ENCODE measurements around the gene CDC25A.

Gene CDC25A

DNA sequence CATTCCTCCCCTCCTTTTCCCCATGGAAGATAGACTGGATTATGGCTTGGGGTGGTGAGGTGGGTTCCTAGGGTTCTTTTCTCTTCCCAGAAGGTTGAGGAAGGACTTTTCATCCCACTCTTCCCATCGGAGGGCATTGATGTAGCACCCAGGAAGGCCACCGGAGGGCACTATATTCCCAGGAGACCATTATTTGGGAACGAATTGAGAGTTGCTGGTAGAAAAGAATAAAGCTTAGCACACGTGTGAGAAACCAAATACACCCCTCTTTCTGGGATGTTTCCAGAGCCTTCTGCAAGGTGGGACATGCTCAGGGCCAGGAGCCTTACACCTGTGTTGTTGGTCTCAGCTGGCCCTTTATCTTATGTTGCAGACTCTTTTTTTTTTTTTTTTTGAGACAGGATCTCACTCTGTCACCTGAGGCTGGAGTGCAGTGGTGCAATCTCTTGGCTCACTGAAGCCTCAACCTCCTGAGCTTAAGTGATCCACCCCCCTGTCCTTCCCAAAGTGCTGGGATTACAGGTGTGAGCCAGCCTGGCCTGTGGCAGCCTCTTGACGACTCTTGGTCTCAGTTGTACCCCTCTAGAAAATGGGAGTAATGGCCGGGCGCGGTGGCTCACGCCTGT, 6.3 kb upstream of the CDC25A start:
- DNase-seq (ENCODE audit: low read depth), result no peak

DNA sequence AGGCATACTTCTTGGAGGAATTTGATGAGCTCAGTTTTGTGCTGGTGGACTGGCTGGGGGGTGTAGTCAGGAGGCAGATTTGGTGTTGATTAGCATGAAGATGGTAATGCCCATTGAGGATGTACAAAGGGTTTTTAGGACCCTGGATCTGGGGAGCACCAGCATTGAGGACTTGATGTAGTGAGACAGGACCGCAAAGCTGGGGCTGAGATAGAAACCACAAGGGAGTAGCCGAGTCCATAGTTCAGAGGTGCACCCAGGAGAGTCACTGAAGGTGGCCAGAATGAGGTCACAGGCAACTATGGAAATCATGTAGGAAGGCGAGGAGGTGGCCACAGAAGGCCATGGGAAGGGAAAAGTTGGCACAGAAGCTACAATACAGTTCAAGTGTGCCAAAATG, 2.7 kb upstream of the CDC25A start:
- DNase-seq (ENCODE audit: low read depth), result no peak

DNA sequence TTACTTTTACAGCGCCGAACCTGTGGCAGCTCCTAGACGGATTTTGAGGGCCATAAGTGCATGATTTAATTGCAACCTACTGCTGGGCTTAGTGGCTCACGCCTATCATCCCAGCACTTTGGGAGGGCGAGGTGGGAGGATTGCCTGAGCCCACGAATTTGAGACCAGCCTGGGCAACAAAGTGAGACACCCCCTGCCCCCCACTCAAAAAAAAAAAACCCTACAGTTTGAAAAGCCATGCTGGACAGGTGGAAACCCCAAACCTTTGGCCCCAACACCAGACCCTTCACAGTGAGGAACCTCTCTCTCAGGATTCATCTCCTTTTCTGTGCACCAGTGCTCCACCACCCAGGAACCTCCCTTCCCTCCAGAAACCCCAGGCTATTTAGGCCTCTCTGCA, 1.1 kb upstream of the CDC25A start:
- no peak for DNase-seq (ENCODE audit: low read depth)

DNA sequence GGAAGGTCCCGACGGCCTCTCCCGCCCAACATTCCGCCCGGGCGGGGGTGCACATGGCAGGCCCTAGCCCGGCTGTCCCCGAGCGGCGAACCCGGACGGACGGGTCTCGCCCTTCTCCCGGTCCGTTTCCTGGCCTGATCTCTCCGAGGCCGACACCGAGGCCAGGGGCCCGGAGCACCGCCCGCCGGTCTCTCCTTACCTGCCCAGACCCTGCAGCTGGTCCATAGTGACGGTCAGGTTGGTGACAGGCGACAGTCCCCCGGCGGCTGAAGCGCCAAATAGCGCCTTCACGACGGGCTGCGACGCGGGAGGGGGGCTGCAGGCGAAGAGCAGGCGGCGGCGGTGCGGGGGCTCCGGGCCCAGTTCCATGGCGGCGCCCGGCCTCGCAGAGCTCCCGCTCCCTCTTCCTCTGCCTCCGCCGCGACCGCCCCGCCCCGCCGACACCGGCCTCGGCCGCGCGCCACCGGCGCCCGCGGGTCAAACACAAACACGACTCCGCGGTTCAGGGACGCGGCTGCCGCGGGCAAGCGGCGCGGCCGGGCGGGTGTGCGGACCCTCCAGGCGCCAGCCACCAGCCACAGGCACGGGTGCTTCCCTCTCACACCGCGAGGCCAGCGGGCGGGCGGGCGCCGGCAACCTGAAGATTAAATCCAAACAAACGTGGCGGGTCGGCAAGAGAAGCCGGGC, 495 bp downstream of the CDC25A start:
- peak; percentile 17 for DNase-seq (ENCODE audit: low read depth)

DNA sequence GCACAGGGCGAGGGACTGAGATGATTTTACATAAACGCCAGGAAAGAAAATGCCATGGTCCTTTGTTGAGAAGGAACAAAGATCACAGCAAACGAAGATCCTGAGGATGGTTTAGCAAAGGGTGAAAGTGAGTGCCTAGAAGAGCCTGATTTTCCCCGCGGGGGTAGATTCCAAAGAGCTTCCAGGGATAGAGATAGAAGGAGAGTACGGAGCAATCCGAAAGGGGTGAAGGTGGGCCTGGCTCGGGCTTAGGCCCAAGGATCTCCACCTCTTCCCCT, 977 bp downstream of the CDC25A start:
- DNase-seq (ENCODE audit: low read depth), result no peak

DNA sequence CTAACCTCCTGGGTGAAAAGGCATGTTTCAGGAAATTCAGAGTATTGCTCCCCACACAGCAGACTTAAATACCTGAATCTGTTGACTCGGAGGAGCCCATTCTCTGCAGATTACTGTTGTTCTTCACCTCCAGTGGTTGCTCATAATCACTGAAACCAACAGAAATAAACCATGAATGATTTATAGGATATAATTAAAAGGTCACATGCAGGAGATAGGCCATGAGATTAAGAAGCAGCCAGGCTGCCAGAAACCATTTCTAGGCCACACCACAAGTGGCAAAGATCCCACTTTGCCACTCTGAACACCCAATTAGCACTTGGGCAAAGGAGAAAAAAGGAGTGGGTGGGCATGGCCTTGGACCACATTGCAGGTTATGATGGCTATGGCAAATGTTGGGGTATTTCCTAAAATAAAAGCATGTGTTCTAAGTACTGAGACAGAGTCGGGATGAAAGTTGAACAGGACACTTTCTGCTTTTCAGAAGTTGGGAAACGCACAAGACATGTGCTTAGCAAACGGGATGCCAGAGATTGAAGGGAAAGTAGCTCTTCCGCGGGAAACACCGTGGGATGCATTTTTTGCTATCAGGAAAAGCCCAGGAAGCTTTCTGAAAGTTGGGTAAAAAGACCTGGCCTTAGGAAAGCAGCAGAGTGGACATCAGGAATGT, 1.5 kb downstream of the CDC25A start:
- no peak for DNase-seq (ENCODE audit: low read depth)

DNA sequence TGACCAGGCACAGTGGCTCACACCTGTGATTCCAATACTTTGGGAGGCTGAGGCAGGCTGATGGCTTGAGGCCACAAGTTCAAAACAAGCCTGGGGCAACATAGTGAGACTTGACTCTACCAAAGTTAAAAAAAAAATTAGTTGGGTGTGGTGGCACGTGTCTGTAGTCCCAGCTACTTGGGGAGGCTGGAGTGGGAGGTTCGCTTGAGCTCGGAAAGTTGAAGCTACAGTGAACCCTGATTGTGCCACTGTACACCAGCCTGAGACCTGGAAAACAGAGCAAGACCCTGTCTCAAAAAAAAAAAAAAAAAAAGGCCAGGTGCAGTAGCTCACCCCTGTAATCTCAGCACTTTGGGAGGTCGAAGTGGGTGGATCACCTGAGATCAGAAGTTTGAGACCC, 3.1 kb downstream of the CDC25A start:
- no peak for DNase-seq (ENCODE audit: low read depth)

DNA sequence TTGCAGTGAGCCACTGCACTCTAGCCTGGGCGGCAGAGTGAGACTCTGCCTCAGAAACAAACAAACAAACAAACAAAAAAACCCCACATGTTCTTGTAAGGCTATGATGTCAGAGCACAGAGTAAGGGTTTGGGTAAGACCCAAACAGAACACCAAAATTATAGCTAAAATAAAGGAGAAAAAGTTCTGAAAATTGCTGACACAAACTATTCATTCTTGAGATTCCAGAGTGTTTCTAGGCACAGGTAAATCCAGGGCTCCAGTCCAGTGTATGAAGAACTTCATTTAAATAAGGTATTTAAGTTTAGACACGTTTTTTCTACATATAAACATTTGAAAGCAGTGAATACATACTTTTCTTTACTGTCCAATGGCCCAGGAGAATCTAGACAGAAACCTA, 3.9 kb downstream of the CDC25A start:
- no peak for DNase-seq (ENCODE audit: low read depth)

DNA sequence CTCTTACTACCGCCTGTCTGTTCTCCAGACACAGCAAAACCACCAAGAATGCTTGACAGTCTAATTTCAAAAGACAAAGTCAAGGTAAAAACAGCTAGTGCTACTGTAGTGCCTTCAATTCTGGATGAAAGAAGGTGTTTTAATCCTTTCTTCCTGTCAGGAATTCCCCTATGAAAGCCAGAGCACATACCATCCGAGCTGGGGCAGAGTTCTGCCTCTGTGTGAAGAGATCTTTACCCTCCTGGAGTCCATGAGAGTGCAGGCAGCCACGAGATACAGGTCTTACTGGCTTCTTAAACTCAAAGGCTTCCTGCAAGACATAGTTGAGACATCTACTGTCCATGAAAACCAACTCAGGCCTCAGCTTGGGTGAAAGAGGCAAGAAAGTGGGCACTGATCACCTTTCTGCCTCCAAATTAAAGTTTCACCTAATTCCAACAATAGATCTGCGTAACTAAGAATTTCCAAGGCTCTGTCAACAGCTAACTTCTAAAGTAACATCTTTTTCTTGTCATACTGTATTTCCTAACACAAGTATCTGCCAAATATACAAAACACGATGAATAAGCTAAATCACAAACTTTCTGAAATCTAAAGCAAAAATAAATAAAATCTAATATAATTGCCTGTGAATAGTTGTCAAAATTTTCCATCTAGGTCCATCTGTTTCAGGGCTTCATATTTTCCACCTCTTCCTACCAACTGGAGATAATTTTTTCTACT, 7.5 kb downstream of the CDC25A start:
- DNase-seq (ENCODE audit: low read depth), result no peak

DNA sequence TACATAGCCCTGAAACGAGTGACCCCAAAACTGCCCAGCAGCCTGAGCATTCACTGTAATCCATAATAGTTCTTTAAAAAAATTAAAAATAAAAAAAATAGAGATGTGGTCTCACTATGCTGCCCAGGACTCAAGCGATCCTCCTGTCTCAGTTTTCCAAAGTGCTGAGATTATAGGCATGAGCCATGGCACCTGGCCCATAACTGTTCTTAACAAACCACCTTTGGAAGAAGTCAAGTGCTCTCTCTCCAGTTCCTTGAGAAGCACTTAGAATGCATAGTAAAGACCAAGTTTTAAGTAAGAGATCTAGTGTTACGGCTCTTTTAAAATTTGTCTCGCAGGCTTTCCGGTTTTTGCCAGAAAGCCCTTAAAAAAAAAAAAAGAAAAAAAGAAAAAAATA, 8.2 kb downstream of the CDC25A start:
- DNase-seq (ENCODE audit: low read depth), result no peak

DNA sequence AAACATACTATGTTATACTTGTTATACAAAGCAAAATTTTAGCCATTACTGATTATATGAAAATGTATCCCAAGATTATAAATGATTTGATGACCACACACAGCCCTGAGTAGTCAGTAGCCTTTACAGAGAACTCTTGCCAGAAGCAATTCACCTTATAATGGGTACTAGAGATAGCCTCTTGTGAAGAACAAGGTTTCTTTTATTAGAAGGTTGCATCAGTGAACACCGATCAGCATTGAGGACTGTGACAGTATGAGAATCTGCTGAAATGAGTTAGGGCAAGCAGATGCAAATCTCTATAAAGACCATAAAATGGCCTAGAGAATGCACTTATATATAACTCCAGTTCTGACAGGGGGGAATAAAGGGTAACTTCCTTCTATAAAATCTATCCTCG, 10.1 kb downstream of the CDC25A start:
- no peak for DNase-seq (ENCODE audit: low read depth)

DNA sequence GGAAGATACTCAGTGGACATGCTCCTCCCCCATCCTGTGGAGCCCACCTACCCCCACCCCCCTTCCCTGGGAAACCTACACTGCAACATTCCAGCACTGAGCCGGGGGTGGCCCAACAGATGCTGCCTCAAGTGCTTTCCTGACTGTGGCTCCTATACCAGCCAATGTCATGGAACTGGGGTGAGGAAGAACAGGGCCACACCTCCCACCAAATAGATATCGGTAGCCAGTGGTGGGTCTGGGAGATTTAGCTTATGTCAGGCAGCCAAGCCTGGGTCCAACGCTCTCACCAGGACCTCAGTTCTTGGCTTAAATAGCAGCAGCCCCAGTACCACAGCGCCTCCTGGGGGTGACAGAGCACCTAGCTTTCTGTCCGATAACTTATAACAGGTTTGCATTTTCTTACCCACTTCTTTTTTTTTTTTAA, 30.3 kb downstream of the CDC25A start:
- peak; percentile 22 for DNase-seq (ENCODE audit: low read depth)

DNA sequence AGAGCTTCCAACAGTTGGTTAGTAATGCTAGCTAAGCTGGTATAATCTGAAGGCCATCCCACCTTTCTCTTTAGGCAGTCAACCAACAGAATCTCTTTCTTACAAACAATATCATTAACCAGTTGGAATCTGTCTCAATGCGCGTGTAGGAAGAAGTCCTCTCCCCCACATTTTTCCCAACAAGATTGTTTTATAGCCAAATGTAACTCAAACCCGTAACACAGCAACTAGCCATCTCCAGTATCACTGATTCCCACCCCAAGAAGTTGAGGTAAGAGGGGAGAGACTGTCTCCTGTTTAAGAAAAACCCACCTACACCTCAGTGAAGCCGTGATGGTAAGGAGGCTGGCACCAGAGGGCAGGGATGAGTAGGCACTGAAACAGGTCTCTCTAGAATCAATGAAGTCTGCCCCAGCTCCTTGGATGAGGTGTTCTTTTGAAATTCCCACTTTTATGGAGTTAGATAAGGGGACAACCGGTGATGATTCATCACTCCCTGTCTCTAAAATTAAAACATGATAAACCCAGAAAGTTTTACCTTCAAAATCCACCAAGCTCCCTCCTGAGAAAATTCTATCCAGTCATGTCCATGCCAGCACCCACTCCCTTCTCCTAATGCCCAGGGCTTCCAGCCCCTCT, 30.9 kb downstream of the CDC25A start:
- no peak for DNase-seq (ENCODE audit: low read depth)

DNA sequence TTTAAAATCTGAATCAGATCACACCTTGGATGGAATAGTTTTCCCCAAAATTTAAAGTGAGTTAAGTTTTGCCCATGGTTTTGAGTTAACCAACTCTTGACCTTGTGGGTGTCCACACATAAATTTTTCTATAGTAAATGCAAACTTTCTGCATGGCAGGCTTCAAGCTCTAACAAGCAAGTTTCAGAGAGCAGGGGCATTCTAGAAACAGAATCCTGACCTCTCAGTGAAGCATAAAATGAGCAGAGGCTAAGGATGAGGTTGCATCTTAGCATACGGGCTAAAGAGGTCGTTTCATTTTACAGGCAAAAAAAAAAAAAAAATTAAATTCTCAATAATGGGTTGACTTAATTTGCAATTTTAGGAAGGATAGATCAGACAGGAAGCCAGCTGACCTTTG, 32.1 kb downstream of the CDC25A start:
- DNase-seq (ENCODE audit: low read depth), result no peak

DNA sequence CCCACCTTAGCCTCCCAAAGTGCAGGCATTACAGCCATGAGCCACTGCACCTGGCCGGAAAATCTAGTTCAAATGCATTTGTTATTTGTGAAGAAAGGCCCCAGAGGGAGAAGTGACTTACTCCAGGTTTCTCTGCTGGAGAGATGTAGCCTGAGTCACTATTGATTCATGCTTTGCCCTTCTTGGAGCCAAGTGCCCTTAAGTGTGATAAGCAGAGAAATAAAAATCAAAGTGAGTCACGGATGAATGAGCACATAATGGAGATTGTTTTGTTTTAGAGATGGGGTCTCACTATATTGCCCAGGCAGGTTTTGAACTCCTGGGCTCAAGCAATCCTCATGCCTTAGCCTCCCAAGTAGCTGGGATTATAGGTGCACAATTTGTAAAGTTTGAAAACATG, 33.1 kb downstream of the CDC25A start:
- no peak for DNase-seq (ENCODE audit: low read depth)

DNA sequence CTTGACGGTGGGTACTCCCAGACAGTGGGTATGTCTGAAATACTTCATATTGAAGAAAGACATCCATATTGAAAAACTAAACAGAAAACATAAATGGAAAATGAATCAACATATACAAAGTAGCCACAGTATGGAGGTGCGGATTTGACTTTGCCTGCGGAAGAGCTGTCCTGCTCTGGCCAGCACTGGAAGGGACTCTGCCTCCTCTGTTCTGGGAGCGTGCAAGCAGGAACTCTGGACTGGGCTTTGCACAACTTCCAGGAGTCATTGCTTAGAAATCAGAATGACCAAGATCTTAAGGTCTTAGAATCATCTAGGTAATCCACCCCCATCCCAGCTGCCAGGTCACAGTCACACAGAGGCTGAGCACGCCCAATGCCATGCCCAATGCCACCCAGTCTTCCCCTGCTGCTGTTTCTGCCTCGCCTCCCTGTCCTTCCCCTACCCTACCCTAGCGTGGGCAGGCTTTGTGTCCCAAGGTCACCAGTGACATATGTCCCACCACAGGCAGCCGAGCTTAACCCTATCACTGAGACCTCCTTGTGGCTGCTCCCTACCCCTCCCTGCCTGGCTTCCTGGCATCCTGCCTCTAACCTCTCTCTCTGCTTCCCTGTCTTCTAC, 36.3 kb downstream of the CDC25A start:
- DNase-seq (ENCODE audit: low read depth), result no peak

DNA sequence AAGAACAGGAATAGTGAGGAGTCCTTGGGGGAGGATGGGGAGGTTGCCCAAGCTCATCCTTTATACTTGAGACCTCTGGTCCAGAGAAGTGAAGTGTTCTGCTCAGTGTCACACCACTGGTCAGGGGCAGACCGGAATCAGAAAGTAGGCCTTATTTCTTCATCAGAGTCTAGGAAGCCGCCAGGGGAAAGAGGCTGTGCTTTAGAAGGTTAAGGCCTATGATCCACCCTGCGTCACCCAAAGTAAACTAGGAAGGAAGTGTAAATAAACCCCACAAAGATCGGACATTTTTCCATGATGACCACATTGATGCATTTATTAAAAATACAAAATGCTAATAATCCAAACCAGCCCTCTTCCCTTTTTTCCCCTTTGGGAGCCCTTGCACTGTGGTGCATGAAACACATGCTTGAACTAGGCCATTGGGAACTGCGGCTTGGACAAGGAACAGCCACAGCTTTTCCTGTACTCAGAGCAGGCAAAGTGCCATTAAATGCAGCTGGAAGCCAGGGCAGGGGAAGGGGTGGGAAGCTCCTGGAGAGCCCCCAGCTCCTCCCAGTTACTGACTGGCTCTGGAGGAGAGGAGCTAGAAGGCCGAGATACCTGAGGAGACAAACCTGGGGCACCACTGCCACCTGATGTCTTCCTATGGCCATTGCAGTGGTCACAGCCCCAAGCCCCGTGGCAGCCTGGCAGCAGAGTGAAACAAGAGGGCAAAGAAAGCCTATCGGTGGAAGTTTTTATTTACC, 37.0 kb downstream of the CDC25A start:
- DNase-seq (ENCODE audit: low read depth), result peak; percentile 39

DNA sequence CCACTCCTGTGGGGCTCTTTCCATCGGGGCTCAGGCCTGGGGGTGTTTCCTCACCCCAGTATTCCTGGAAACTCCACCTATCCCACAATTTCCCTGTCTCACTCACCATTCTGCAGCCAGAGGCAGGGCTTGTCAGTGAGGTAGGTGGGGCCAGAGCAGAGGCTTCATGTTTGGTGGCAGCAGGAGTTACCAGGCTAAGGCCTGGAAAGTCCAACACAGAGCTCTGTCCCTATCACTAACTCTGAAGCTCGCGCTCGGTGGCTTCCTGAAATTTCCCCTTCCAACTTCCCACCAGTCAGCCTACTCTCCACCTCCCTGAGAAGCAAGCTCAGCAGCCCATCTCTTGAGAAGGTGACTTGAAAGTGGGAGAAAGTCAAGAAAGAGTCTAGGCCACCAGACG, 44.2 kb downstream of the CDC25A start:
- DNase-seq (ENCODE audit: low read depth), result no peak

DNA sequence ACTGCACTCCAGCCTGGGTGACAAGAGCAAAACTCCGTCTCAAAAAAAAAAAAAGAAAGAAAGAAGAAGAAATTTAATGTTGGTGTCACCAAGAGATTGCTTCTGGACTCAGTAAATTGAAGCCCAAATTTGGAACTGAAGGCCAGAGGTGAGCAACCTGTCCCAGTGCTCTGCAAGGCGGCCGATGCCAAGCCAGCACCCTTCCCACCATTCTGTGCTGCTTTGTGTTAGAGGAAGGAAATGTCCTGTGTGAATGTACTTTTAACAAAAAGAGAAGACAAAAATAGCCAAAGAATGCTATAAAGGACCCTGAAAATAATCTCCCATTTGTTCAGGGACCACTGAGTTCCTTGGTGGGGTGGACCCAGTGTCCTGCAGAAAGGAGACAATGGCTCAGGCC, 44.6 kb downstream of the CDC25A start:
- DNase-seq (ENCODE audit: low read depth), result no peak

DNA sequence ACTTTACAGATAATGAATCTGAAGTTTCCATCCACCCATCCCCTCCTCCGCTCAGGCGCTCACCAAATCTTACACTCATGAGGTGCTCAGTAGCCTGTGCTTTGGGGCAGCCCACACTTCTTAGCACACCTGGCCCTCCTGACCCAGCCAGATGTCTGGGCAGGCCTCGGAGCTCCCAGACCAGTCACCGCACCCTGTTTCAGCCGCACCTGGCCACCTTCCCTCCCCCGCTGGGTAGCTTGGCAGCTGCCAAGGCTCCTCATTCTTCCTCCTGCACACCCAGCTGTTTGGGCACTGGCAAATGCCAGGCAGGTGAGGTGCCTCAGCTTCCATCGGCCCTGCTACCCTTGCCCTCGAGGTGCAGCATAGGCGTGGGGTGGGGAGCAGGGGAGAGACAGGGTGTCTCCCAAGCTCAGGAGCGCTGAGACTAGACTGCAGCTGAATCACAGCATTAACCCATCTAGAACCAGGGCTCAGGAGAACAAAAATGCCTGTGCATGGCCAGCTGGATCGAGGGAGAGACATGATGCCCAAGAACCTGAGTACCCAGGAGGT, 45.8 kb downstream of the CDC25A start:
- DNase-seq (ENCODE audit: low read depth), result no peak

DNA sequence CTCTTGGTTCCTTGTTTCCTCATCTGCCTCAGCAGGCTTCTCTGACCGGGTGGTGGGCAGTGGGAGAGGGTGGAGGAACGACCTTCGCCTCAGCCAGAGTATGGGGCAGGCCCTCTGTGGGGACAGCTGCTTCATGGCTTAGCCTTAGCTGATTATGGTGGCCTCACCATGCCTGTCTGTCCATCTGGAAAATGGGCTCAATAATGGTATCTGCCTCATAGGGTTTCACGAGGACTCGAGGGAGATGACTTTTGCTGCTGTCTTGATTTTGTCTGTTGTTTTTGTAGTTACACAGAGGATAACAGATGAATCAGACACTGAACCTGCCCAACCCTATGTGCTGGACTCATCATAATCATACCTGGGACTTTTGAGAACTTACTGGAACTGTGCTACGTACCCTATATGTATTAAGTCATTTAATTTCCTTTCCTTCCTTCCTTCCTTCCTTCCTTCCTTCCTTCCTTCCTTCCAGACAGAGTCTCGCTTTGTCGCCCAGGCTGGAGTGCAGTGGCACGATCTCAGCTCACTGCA, 46.5 kb downstream of the CDC25A start:
- no peak for DNase-seq (ENCODE audit: low read depth)

Measured in stimulated activated CD8-positive, alpha-beta memory T cell treated with anti-CD3 and anti-CD28 coated beads, Interleukin-4, amount 100 ng/mL, for 24 hours (primary cell).